ENCODE results near the gene GRHPR. TPM values are rescaled to one million over a fixed set of nuclear protein-coding genes. Genes with fewer than 3 reads are reported as not detected.
A peak's percentile ranks its signal among the peaks of the same experiment; 100 is the strongest.

The GRHPR gene
- total RNA-seq, 2 donors from 2014 or later = 105 to 128 TPM

GRCh38 chr9:37413311-37413710 lies 9.2 kb upstream of the GRHPR start:
- no peak overlapping the region for H3K27ac Mint-ChIP-seq
- Histone ChIP-seq H3K4me1 (ENCODE audit: control insufficient read depth, insufficient read depth, low read length) (no peaks in the 10 kb centered on the region), H3K9ac (ENCODE audit: extremely low read depth, low read length, poor library complexity, severe bottlenecking) (no peak overlapping the region), H3K36me3 (ENCODE audit: control insufficient read depth, insufficient read depth, low read length) (no peaks in the 10 kb centered on the region), H3K9me3 (ENCODE audit: control insufficient read depth, low read length) (no peaks in the 10 kb centered on the region), H3K27ac (ENCODE audit: low read depth, low read length) (no peak overlapping the region), H3K4me3 (ENCODE audit: low read length) (no peak overlapping the region), H3K27me3 (ENCODE audit: control insufficient read depth, insufficient read depth, low read length, poor library complexity, severe bottlenecking) (no peaks in the 10 kb centered on the region)
- H3K4me3 Mint-ChIP-seq = no peak overlapping the region
- no peaks in the 10 kb centered on the region for H3K9me3 Mint-ChIP-seq
- H3K36me3 Mint-ChIP-seq (ENCODE audit: low read depth) = no peaks in the 10 kb centered on the region
- peaks cover 16% of the 10 kb centered on the region for H3K4me1 Mint-ChIP-seq
- peaks cover 4% of the 10 kb centered on the region for H3K27me3 Mint-ChIP-seq (ENCODE audit: insufficient read depth)
- TF ChIP-seq CTCF (conservative IDR thresholded peaks at IDR 0.05) = no peak
- no peak for DNase-seq
- 98 to 100% methylated on average over 1 to 4 of the region's 4 CpGs for WGBS, 2 experiments (ENCODE audit: insufficient coverage in 1 of 2, insufficient read length in 1 of 2)

- H3K27ac ChIP-seq (ENCODE audit: low read depth, low read length) = peak overlapping the region; percentile 67
These were observed 8.0 kb upstream of the GRHPR start for GRCh38 chr9:37414503-37414943.

GRCh38 chr9:37415011-37415719 lies 7.3 kb upstream of the GRHPR start:
- Histone ChIP-seq H3K27me3 (ENCODE audit: control insufficient read depth, insufficient read depth, low read length, poor library complexity, severe bottlenecking) (no peaks in the 10 kb centered on the region), H3K36me3 (ENCODE audit: control insufficient read depth, insufficient read depth, low read length) (no peaks in the 10 kb centered on the region), H3K27ac (ENCODE audit: low read depth, low read length) (peak overlapping the region; percentile 67), H3K9ac (ENCODE audit: extremely low read depth, low read length, poor library complexity, severe bottlenecking) (peak overlapping the region; percentile 45), H3K9me3 (ENCODE audit: control insufficient read depth, low read length) (no peaks in the 10 kb centered on the region), H3K4me1 (ENCODE audit: control insufficient read depth, insufficient read depth, low read length) (no peaks in the 10 kb centered on the region), H3K4me3 (ENCODE audit: low read length) (no peak overlapping the region)
- peaks cover 16% of the 10 kb centered on the region for H3K4me1 Mint-ChIP-seq
- H3K27me3 Mint-ChIP-seq (ENCODE audit: insufficient read depth) = peaks cover 4% of the 10 kb centered on the region
- peak; percentile 92 for DNase-seq
- no peaks in the 10 kb centered on the region for H3K9me3 Mint-ChIP-seq
- peak; percentile 91 for TF ChIP-seq CTCF (conservative IDR thresholded peaks at IDR 0.05)
- 36 to 38% methylated on average over 21 to 22 of the region's 22 CpGs for WGBS, 2 experiments (ENCODE audit: insufficient coverage in 1 of 2, insufficient read length in 1 of 2)
- no peaks in the 10 kb centered on the region for H3K36me3 Mint-ChIP-seq (ENCODE audit: low read depth)
- no peak overlapping the region for H3K4me3 Mint-ChIP-seq
- H3K27ac Mint-ChIP-seq = peak overlapping the region; percentile 91

More at GRCh38 chr9:37414503-37414943, 8.0 kb upstream of the GRHPR start:
- H3K27me3 Mint-ChIP-seq (ENCODE audit: insufficient read depth) = peaks cover 4% of the 10 kb centered on the region
- Histone ChIP-seq H3K9ac (ENCODE audit: extremely low read depth, low read length, poor library complexity, severe bottlenecking) (no peak overlapping the region), H3K4me3 (ENCODE audit: low read length) (no peak overlapping the region), H3K4me1 (ENCODE audit: control insufficient read depth, insufficient read depth, low read length) (no peaks in the 10 kb centered on the region), H3K36me3 (ENCODE audit: control insufficient read depth, insufficient read depth, low read length) (no peaks in the 10 kb centered on the region), H3K27me3 (ENCODE audit: control insufficient read depth, insufficient read depth, low read length, poor library complexity, severe bottlenecking) (no peaks in the 10 kb centered on the region), H3K9me3 (ENCODE audit: control insufficient read depth, low read length) (no peaks in the 10 kb centered on the region)
- 89 to 93% methylated on average over 5 to 10 of the region's 10 CpGs for WGBS, 2 experiments (ENCODE audit: insufficient coverage in 1 of 2, insufficient read length in 1 of 2)
- H3K4me3 Mint-ChIP-seq = no peak overlapping the region
- H3K36me3 Mint-ChIP-seq (ENCODE audit: low read depth) = no peaks in the 10 kb centered on the region
- no peaks in the 10 kb centered on the region for H3K9me3 Mint-ChIP-seq
- H3K27ac Mint-ChIP-seq = peak overlapping the region; percentile 91
- TF ChIP-seq CTCF (conservative IDR thresholded peaks at IDR 0.05) = no peak
- H3K4me1 Mint-ChIP-seq = peaks cover 16% of the 10 kb centered on the region
- DNase-seq = peak; percentile 58
